NCI-H1417 treated with DMSO at 0.1 percent for 48 hours (cell line): ENCODE measurements around the gene SPDYE1.

Experiments
- DNase-seq: peaks from one replicate; lab custom pipeline; 2025; lab: John Stamatoyannopoulos, UW

SPDYE1 gene

GRCh38 chr7:44044315-44045225, 46.9 kb downstream of the SPDYE1 start, which contains the start of gene DBNL:
Gene DBNL, plus strand, starts transcription at chr7:44044702. Its CDS starts 36 bp downstream, at chr7:44044738.
- DNase-seq, result peak; percentile 27

- no peak for DNase-seq
Measured at GRCh38 chr7:44045226-44046014, 47.7 kb downstream of the SPDYE1 start.

- no peak for DNase-seq
Measured at GRCh38 chr7:44046321-44047061, 48.8 kb downstream of the SPDYE1 start.

GRCh38 chr7:44048031-44048795, 50.5 kb downstream of the SPDYE1 start:
- no peak for DNase-seq

- no peak for DNase-seq
Measured at GRCh38 chr7:44050121-44050914, 52.6 kb downstream of the SPDYE1 start.

GRCh38 chr7:44050915-44051560, 53.3 kb downstream of the SPDYE1 start:
- no peak for DNase-seq

GRCh38 chr7:44051611-44052220, 54.0 kb downstream of the SPDYE1 start:
- no peak for DNase-seq

- DNase-seq, result no peak
Measured at GRCh38 chr7:44052771-44053365, 55.2 kb downstream of the SPDYE1 start.

GRCh38 chr7:44056681-44057080, 59.0 kb downstream of the SPDYE1 start:
- DNase-seq, result no peak

- no peak for DNase-seq
Measured at GRCh38 chr7:44057181-44057848, 59.6 kb downstream of the SPDYE1 start.

GRCh38 chr7:44057849-44058758, 60.4 kb downstream of the SPDYE1 start:
- DNase-seq, result no peak

- DNase-seq, result no peak
Measured at GRCh38 chr7:44058759-44059218, 61.1 kb downstream of the SPDYE1 start.

GRCh38 chr7:44059219-44060090, 61.8 kb downstream of the SPDYE1 start:
- no peak for DNase-seq
